HG03097 (cell line): Measurements from ENCODE around the gene FCER1G.
"Not testable (repeated sequence)": the region's sequence is repeated elsewhere in the genome, so short reads cannot be mapped to it uniquely, and the experiment has no call there.

Experiments
- ATAC-seq: cut with Tn5 transposase; IDR thresholded peaks from one replicate; pipeline ENCODE4 v1.9.1; 2021; ENCODE audit not compliant: unreplicated experiment, low FRiP score

Gene FCER1G

DNA sequence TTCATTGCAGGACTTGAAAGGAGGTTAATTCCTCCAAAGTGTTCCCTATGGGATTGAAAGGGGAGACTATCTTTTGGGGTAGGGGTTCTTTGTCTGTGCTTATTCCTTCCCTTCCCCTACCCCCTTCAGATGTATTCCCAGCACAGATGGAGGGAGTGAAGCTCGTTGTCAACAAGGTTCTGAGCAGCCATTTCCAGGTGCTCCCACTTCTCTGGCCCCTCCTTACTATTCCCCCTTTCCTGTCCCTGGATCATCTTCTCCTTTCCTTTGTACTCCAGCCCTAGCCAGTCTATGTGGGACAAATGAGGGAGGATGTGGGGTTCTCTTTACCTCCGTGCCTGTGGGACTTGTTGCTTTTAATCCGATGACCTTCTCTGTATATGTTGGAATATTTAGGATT is 11.7 kb downstream of the FCER1G start:
- ATAC-seq = no peak

- peak; percentile 36 for ATAC-seq
Observed at GRCh38 chr1:161227196-161227871, 12.2 kb downstream of the FCER1G start.

GRCh38 chr1:161228032-161228431 is 12.9 kb downstream of the FCER1G start:
- ATAC-seq = no peak

DNA sequence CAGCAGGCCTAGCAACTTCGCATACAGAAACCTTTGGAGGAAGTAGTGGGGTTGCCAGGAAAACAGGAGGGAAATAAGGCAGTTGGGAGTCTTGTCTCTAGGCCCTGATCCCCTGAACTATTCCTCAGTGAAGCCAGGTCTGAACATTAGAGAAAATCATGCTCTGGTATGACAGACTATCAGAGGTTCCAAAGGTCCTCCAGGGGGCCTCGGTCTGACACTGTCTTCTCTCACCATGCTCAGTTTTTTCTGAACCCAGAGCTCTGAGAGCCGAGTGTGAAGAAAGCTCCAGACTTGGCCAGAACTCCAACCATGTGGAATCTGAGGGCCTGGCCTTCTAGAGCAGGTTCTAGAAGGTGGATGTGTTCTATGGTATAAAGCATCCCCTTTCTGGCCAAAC is 14.8 kb downstream of the FCER1G start:
- no peak for ATAC-seq

DNA sequence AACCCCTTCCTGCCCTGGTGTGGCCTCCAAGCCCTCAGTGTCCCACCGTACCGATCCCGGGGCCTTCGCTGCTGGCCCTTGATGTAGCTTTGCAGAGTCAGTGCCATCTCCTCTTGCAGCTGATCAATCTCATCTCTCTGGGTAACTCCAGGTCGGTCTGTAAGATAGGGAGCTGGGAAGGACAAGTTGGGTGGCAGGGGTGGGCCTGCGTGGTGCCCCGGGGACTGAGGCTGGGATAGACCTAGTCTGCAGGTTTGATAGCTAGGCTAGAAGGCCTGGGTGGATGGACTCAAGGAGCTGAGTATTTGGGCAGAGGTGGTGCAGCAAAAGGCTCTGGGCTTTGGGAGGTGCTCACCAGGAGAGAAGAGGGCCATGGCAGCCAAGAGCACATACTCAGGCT is 15.7 kb downstream of the FCER1G start:
- ATAC-seq = no peak

- no peak for ATAC-seq
Observed at GRCh38 chr1:161233102-161233501, 18.0 kb downstream of the FCER1G start.

GRCh38 chr1:161235957-161236775 is 21.1 kb downstream of the FCER1G start:
- ATAC-seq = no peak

GRCh38 chr1:161238039-161238473 is 23.0 kb downstream of the FCER1G start, which contains the start of gene NR1I3:
Gene NR1I3 (minus strand): TSS chr1:161238203. CDS start chr1:161236565, 1,638 bp downstream.
- no peak for ATAC-seq

- ATAC-seq = no peak
Observed at GRCh38 chr1:161241682-161242081, 26.6 kb downstream of the FCER1G start.

GRCh38 chr1:161242313-161242712 is 27.2 kb downstream of the FCER1G start:
- no peak for ATAC-seq

- ATAC-seq = no peak
Observed at GRCh38 chr1:161244888-161245287, 29.8 kb downstream of the FCER1G start.

- ATAC-seq = not testable (repeated sequence)
Observed at GRCh38 chr1:161250100-161250499, 35.0 kb downstream of the FCER1G start.

GRCh38 chr1:161250829-161251228 is 35.7 kb downstream of the FCER1G start:
- ATAC-seq = no peak

- ATAC-seq = no peak
Observed at GRCh38 chr1:161251579-161251978, 36.5 kb downstream of the FCER1G start.

DNA sequence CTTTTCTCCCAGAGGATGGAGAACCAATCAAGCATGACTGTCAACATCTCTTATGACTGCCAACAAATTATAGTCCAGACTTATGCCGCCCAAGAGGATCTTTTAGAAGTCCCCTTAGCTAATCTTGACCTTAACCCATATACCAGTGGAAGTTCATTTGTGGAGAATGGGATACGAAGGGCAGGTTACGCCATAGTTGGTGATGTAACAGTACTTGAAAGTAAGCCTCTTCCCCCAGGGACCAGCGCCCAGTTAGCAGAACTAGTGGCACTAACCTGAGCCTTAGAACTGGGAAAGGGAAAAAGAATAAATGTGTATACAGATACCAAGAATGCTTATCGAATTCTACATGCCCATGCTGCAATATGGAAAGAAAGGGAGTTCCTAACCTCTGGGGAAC is 40.2 kb downstream of the FCER1G start:
- ATAC-seq = not testable (repeated sequence)

DNA sequence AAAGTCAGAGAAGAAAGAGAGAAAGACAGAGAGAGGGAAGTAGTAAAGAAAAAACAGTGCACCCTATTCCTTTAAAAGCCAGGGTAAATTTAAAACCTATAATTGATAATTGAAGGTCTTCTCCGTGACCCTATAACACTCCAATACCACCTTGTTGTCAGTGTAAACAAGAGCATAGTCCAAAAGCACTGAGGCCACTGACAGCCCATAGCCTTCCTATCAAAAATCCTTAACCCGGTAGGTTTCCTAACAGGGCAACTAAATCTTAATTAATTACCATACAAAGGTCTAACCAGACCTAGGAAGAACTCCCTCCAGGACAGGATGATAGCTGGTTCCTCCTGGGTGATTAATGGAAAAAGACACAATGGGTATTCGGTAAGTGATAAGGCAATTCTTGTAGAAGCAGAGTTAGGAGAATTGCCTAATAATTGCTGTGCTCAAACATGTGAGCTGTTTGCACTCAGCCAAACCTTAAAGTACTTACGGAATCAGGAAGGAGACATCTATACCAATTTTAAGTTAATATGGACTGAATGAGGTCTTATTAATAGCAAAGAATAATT is 40.9 kb downstream of the FCER1G start:
- ATAC-seq = not testable (repeated sequence)

DNA sequence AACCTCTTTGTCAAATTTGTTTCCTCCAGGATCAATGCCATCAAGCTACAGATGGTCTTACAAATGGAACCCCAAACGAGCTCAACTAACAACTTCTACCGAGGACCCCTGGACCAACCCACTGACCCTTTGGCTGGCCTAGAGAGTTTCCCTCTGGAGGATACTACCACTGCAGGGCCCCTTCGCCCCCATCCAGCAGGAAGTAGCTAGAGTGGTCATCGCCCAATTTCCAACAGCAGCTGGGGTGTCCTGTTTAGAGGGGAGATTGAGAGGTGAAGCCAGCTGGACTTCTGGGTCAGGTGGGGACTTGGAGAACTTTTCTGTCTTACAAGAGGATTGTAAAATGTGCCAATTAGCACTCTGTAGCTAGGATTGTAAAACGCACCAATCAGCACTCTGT is 42.0 kb downstream of the FCER1G start:
- ATAC-seq = not testable (repeated sequence)

DNA sequence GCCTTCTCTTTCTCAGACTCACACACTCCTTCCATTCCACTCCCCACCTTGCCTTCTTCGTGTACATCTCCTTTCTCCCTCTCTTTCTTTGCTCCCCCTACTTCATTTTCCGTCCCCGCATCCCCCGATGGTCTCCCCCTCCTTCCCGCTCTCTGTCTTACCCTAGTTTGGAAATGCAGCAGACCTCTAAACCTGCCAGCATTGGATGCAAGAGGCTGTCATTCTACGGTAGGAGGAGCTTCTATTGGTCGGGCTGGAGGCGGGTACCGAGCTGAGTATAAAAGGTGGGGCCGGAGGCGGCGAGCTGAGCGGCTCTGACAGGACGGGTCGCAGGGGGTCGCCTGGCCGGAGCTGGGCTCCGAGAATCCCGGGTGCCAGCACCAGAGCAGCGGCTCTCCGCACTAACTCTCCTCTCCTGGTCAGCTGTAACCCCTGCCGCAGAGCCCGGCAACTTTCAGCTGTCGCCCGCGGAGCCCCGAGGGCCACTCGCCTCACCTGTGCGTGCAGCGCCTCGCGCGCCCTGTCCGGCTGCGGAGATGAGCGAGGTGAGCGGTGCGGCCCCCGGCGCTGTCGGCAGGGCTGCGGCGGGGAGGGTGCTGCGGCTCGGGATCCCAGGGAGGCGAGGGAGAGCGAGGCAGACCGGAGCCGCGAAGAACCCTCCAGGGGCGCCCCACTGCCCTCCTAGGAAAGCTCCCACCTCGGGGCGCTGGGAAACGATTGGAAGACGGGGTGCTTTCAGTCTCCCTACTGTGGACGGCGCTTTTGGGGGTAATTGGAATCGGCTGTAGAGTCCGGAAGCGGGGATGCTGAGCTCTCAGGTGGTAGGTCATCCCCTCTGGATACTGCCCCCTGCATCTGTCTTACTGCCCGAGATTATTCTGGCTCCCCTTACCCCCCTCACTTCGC is 43.6 kb downstream of the FCER1G start, which contains the start of gene PCP4L1:
PCP4L1 (plus strand) TSS at position 307 of the 906 bp plus-strand sequence; CDS start at position 537, 230 bp downstream.
- ATAC-seq = peak; percentile 80

DNA sequence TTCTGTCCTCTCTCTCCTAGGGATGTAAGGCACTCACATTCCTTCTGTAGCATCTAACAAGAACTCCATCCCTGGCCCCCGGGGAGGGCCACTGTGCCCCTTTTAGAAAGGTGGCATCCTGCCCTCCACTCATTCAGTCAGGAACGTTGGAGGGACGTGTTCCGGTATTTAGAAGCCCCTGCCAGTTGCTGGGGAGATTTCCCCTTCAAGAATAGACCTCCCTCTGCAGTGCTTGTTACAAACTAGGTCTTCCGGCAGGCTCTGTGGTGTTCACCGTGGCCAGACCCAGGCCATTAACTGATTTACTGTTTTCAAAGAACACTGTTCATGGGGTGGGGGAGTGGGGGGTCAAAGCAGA is 44.2 kb downstream of the FCER1G start:
- no peak for ATAC-seq

- ATAC-seq = no peak
Observed at GRCh38 chr1:161259765-161260164, 44.7 kb downstream of the FCER1G start.
